Activated naive CD4-positive, alpha-beta T cell treated with anti-CD3 and anti-CD28 coated beads, Interleukin-2, amount 50 U/mL, for 72 hours (primary cell): ENCODE measurements around the gene TAF11L13. TPM values are rescaled to one million over a fixed set of nuclear protein-coding genes. Genes with fewer than 3 reads are reported as not detected.

ENCODE experiments used
- ATAC-seq, 2 donors: fragments of 150-1000 bp; cut with Tn5 transposase; 2 replicates each; pipeline ENCODE4 v1.10.0; 2021; ENCODE audit warnings: mild to moderate bottlenecking in 2 of 2, moderate library complexity in 2 of 2
- DNase-seq, 2 donors: peaks; one replicate each; pipeline ENCODE4 v3.0.0; 2021 to 2022; ENCODE audit warnings: low spot score in 2 of 2
- H3K27ac Mint-ChIP-seq, 2 donors: one replicate each; pipeline ENCODE4 v1.8.0; 2022; ENCODE audit warnings: mild to moderate bottlenecking in 2 of 2, mixed read lengths in 2 of 2
- H3K36me3 Mint-ChIP-seq, 2 donors: one replicate each; pipeline ENCODE4 v1.8.0; 2022; ENCODE audit warnings: mixed read lengths in 2 of 2
- H3K9me3 Mint-ChIP-seq, 2 donors: one replicate each; pipeline ENCODE4 v1.8.0; 2022; ENCODE audit warnings: mixed read lengths in 2 of 2
- total RNA-seq, 2 donors: library from RNA; stranded (reverse); gene quantifications; one replicate each; pipeline ENCODE4 v1.2.3, GENCODE V29; 2022

Gene TAF11L13
- total RNA-seq, 2 donors from 2014 or later: not detected

GRCh38 chr5:17663182-17663581 lies 31.3 kb downstream of the TAF11L13 start:
- DNase-seq: no peak
- Mint-ChIP-seq H3K36me3 (peaks cover 5 to 19% of the 10 kb centered on the region in 2 donors), H3K27ac (no peak overlapping the region), H3K9me3 (peaks cover 17 to 23% of the 10 kb centered on the region in 2 donors)
- ATAC-seq: no peak

DNA sequence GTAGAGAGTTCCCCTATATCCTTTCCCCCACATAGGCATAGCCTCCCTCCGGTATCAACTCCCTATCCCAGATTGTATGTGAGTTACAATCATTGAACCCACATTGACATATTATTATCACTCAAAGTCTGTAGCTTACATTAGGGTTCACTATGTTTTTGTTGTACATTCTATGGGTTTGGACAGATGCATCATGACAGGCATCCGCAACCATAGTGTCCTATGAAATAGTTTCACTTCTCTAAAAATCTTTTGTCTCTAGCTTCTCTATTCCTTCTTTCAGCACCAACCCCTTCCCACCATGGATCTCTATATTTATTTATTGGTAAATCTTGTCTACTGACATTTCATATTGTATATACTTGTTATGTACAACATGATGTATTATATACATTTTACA lies 33.9 kb downstream of the TAF11L13 start:
- ATAC-seq: no peak

DNA sequence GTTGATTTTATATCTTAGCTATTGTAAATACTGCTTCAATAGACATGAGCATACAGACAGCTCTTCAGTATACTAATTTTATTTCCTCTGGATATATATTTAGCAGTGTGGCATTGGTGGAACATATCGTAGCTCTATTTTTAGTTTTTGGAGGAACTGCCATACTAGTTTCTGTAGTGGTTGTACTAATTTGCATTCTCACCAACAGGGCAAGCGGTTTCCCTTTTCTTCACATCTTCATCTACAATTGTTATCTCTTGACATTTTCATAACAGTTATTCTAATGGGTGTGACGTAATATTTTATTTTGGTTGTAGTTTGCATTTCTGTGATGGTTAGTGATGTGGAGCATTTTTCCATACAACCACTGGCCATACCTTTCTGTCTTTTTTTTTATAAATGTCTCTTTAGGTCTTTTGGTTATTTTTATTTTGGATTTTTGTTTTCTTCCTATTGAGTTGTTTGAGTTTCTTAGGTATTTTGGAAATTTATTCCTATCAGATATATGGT lies 34.9 kb downstream of the TAF11L13 start:
- H3K9me3 Mint-ChIP-seq: peaks cover 14 to 19% of the 10 kb centered on the region in 2 donors

More for the DNA sequence above, 33.9 kb downstream of the TAF11L13 start:
- Mint-ChIP-seq H3K36me3 (peaks cover 7 to 24% of the 10 kb centered on the region in 2 donors), H3K9me3 (peaks cover 17 to 19% of the 10 kb centered on the region in 2 donors), H3K27ac (no peak overlapping the region)
- no peak for DNase-seq

DNA sequence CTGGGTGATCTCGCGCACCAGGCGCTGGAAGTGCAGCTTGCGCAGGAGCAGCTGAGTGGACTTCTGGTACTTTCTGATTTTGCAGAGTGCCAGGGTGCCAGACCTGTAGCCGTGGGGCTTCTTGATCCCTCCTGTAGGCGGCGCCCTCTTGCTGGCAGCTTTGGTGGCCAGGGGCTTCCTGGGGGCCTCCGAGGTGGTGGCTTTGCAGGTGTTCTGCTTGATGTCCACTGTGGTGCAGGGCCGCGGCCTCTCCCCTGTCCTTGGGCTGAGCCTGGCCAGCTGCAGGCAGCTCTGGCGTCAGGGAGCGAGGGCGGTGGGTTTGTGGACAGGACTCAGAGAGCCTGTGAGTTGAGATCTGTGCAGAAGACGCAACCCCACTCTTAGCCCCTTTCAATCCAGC lies 38.5 kb downstream of the TAF11L13 start:
- Mint-ChIP-seq H3K36me3 (peaks cover 5 to 14% of the 10 kb centered on the region in 2 donors), H3K27ac (no peak overlapping the region), H3K9me3 (peaks cover 13 to 14% of the 10 kb centered on the region in 2 donors)
- no peak for ATAC-seq
- no peak for DNase-seq

More for the DNA sequence above, 34.9 kb downstream of the TAF11L13 start:
- Mint-ChIP-seq H3K36me3 (peaks cover 5 to 24% of the 10 kb centered on the region in 2 donors), H3K27ac (no peak overlapping the region)
- DNase-seq (no peak), ATAC-seq (no peak)

- Mint-ChIP-seq H3K27ac (no peak overlapping the region), H3K36me3 (no peaks in the 10 kb centered on the region), H3K9me3 (peaks cover 5 to 14% of the 10 kb centered on the region in 2 donors)
- ATAC-seq: no peak
- no peak for DNase-seq
These were observed 47.0 kb downstream of the TAF11L13 start for GRCh38 chr5:17678751-17679324.

DNA sequence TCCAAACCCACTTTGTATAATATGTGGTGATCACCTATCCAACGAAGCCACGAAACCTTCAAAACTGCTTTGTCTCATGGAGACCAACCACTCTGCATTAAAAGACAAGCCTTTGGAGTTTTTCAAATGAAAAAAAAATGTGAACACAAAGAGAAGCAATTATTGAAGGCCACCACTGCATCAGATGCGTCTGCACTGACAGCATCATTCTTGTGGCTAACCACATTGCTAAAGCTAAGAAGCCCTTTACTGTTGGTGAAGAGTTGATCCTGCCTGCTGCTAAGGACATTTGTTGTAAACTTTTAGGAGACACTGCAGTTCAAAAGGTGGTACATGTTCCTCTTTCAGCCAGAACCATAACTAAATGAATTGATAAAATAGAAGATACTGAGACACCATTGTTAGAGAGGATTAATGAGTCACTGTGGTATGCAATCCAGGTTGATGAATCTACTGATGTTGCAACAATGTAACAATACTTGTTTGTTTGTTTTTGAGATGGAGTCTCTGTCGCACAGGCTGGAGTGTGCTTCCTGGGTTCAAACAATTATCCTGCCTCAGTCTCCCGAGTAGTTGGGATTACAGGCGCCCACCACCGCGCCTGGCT lies 47.8 kb downstream of the TAF11L13 start:
- Mint-ChIP-seq H3K36me3 (no peaks in the 10 kb centered on the region), H3K9me3 (peaks cover 5 to 14% of the 10 kb centered on the region in 2 donors), H3K27ac (no peak overlapping the region)
- no peak for DNase-seq
- ATAC-seq: no peak

DNA sequence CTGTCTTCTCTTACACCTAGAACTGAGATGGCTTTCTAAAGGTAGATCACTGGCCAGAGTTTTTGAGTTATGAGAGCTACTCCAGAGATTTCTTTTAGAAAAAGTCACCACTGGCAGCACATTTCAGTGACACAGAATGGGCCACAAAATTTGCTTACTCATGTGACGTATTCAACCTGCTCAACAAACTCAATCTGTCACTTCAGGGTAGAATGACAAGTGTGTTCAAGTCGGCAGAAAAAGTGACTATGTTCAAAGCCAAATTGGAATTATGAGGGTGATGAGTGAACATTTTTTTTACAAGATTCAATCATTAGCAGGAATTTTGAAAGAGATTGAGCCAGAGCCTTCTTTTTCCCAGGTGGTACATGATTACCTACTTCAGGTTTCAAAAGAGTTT lies 48.8 kb downstream of the TAF11L13 start:
- ATAC-seq: no peak
- Mint-ChIP-seq H3K27ac (no peak overlapping the region), H3K36me3 (no peaks in the 10 kb centered on the region), H3K9me3 (peaks cover 5 to 14% of the 10 kb centered on the region in 2 donors)
- no peak for DNase-seq

Other genes starting within 250 kb of the TAF11L13 start
- gene TAF11L2, start 133.9 kb upstream of the TAF11L13 start, total RNA-seq: not detected
- not detected for gene TAF11L3, start 113.7 kb upstream of the TAF11L13 start, total RNA-seq
- not detected for gene TAF11L4, start 110.3 kb upstream of the TAF11L13 start, total RNA-seq
- gene TAF11L5, start 106.9 kb upstream of the TAF11L13 start, total RNA-seq: not detected
- not detected for gene TAF11L6, start 103.4 kb upstream of the TAF11L13 start, total RNA-seq
- gene TAF11L7, start 46.3 kb upstream of the TAF11L13 start, total RNA-seq: not detected
- not detected for gene TAF11L8, start 41.1 kb upstream of the TAF11L13 start, total RNA-seq
- gene TAF11L9, start 37.7 kb upstream of the TAF11L13 start, total RNA-seq: not detected
- not detected for gene TAF11L10, start 34.3 kb upstream of the TAF11L13 start, total RNA-seq
- not detected for gene TAF11L11, start 27.9 kb upstream of the TAF11L13 start, total RNA-seq
- not detected for gene TAF11L12, start 21.7 kb upstream of the TAF11L13 start, total RNA-seq
- not detected for gene TAF11L14, start 2.4 kb downstream of the TAF11L13 start, total RNA-seq